ENCODE results near the gene INPP5K.
A peak's percentile ranks its signal among the peaks of the same experiment; 100 is the strongest.

Gene INPP5K

DNA sequence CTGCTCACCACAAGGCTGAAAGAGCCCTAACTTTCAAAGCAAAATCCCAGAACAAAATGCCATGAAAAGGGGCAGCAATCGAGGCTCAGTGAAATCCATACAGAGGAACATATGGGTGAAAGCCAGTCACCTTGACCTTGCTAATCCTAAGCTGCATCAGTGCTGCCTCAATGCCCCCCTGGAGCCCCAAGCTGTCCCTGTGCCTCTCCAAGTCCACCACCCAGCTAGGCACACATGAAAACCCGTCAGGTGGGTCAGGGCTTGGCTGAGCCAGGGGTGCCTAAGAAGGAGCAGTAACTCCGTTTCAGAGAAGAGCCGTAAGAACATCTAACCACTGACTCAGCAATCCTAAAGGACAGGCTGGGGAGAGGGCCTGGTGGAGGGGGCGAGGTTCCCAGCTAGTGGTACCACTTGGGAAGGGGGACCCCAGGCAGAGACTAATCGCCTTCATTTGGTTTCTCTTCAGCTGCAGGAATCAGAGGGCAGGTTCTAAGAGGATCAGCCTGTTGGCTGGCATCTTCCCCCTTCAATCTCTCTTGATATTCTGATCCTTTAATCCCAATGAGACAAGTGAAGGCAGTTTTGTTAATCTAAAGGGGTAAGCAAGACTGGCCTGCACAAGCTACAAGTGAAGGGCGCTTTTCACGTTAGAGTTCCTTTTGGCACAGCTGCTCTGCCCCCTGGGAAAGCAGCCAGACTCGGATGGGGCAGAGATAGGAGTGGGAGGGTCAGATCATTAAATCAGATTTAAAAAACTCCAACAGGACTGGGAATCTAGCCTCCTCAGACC lies 38.5 kb upstream of the INPP5K start:
- Histone ChIP-seq H3K79me2 (ENCODE audit: control insufficient read depth, insufficient read depth, low read length, poor library complexity) (peaks cover 5% of the 10 kb centered on the region), H3K36me3 (ENCODE audit: control insufficient read depth in 1 of 2, insufficient read depth in 2 of 2, low read length in 2 of 2) (peaks cover 34 to 41% of the 10 kb centered on the region in 2 experiments), H3K18ac (ENCODE audit: low read length) (peak overlapping the region; percentile 26), H2BK5ac (ENCODE audit: low read depth, low read length, poor library complexity) (no peak overlapping the region), H3K79me1 (ENCODE audit: low read length) (peaks cover 2% of the 10 kb centered on the region), H3K23ac (ENCODE audit: low read length) (no peak overlapping the region), H4K8ac (ENCODE audit: low read depth, low read length) (no peak overlapping the region), H2AFZ (ENCODE audit: insufficient read depth, low read length, poor library complexity) (no peak overlapping the region), H2BK12ac (ENCODE audit: low read length) (no peak overlapping the region), H3K9me3 (ENCODE audit: insufficient read depth, low read depth, low read length) (no peaks in the 10 kb centered on the region), H4K91ac (ENCODE audit: low read depth, low read length) (no peak overlapping the region), H3K27me3 (ENCODE audit: insufficient read depth, low read length) (no peaks in the 10 kb centered on the region), H4K12ac (ENCODE audit: low read depth, low read length) (no peak overlapping the region), H2AK5ac (ENCODE audit: low read length) (no peak overlapping the region), H3K27ac (ENCODE audit: low read depth, low read length) (peak overlapping the region; percentile 25), H3K9ac (ENCODE audit: low read length) (peak overlapping the region; percentile 11), H3K14ac (ENCODE audit: low read length) (no peak overlapping the region), H2BK120ac (ENCODE audit: insufficient read depth, low read length, poor library complexity) (no peak overlapping the region), H3K4me2 (ENCODE audit: low read length) (peak overlapping the region; percentile 14), H3K4ac (ENCODE audit: low read depth, low read length) (no peak overlapping the region), H3K4me3 (ENCODE audit: low read depth, low read length) (no peak overlapping the region), H3K4me1 (ENCODE audit: control insufficient read depth in 1 of 2, insufficient read depth in 2 of 2, low read length in 2 of 2) (peaks cover 21 to 35% of the 10 kb centered on the region in 2 experiments)
- DNase-seq: no peak
- no CpG with 5 or more reads among the region's 9 CpGs for WGBS (ENCODE audit: extremely low coverage, insufficient coverage, insufficient read length)

DNA sequence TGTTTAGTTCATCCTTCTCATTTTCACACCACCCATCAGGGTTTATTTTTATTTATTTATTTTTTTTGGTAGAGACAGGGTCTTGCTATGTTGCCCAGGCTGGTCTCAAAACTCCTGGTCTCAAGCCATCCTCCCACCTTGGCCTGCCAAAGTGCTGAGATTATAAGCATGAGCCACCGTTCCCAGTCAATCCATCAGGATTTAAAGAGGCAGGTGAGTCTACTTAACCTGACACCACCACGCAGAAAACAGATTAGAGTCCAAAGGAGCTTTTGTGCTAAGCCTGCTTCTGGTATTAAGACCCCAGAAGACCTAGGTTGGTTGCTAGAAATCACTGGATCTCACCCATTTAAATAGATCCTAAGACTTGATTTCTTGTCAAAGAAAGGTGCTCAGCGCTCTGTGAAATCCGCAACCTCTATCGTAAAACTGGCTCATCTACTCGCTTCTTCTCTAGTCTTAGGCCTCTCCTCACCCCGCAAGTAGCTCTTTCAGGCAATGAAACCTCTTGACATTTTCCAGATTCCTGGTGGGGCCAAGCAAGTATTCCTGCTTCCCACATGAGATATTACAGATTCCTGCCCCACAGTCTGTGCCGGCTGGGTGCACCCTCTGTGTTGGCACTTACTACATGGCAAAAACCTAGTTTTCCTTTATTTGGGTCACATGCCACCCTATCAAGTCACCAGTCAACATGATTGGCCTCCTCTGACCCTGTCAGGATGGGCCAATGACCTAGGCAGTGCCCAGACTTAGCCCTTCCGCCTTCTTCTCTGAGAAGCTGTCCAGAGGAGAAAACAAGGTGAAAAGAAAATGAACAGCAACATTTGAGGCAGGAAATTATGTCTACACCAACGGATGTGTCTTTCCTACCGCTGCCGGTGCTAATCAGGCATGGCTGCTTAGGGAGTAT lies 37.2 kb upstream of the INPP5K start:
- H4K12ac ChIP-seq (ENCODE audit: low read depth, low read length): no peak overlapping the region
- no peak overlapping the region for H4K91ac ChIP-seq (ENCODE audit: low read depth, low read length)

DNA sequence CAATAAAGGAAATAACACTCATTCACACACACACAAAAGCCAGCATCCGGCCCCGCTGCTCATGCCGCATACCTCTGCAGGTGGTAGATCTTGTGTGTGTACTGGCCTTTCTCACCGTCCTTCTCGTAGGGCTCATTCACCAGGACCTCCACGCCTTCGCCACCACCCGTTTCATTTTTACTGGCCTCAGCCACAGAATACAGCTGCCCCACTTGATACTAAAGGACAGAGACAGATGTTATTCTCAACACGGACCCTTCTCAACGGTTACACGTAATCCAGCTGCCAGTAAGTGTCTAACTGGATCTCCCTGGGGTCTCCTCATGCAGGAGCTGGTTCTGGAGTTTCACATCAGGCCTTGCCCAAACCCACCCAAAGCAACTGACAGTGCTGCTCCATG lies 36.5 kb upstream of the INPP5K start:
- Histone ChIP-seq H3K23ac (ENCODE audit: low read length) (no peak overlapping the region), H3K4ac (ENCODE audit: low read depth, low read length) (peak overlapping the region; percentile 56), H3K27me3 (ENCODE audit: insufficient read depth, low read length) (no peaks in the 10 kb centered on the region), H4K8ac (ENCODE audit: low read depth, low read length) (no peak overlapping the region), H3K4me2 (ENCODE audit: low read length) (no peak overlapping the region), H4K12ac (ENCODE audit: low read depth, low read length) (no peak overlapping the region), H3K27ac (ENCODE audit: low read depth, low read length) (no peak overlapping the region), H2BK120ac (ENCODE audit: insufficient read depth, low read length, poor library complexity) (no peak overlapping the region), H2AK5ac (ENCODE audit: low read length) (no peak overlapping the region), H2BK5ac (ENCODE audit: low read depth, low read length, poor library complexity) (no peak overlapping the region), H3K79me2 (ENCODE audit: control insufficient read depth, insufficient read depth, low read length, poor library complexity) (peaks cover 1% of the 10 kb centered on the region), H3K9ac (ENCODE audit: low read length) (no peak overlapping the region), H3K4me1 (ENCODE audit: control insufficient read depth in 1 of 2, insufficient read depth in 2 of 2, low read length in 2 of 2) (peaks cover 17 to 25% of the 10 kb centered on the region in 2 experiments), H3K36me3 (ENCODE audit: control insufficient read depth in 1 of 2, insufficient read depth in 2 of 2, low read length in 2 of 2) (peaks cover 50 to 57% of the 10 kb centered on the region in 2 experiments), H3K18ac (ENCODE audit: low read length) (no peak overlapping the region), H3K4me3 (ENCODE audit: low read depth, low read length) (no peak overlapping the region), H3K9me3 (ENCODE audit: insufficient read depth, low read depth, low read length) (no peaks in the 10 kb centered on the region), H4K91ac (ENCODE audit: low read depth, low read length) (no peak overlapping the region), H3K79me1 (ENCODE audit: low read length) (peaks cover 2% of the 10 kb centered on the region), H3K14ac (ENCODE audit: low read length) (no peak overlapping the region), H2BK12ac (ENCODE audit: low read length) (no peak overlapping the region), H2AFZ (ENCODE audit: insufficient read depth, low read length, poor library complexity) (no peak overlapping the region)
- WGBS (ENCODE audit: extremely low coverage, insufficient coverage, insufficient read length): no CpG with 5 or more reads among the region's 11 CpGs
- no peak for DNase-seq

More for the DNA sequence above, 37.2 kb upstream of the INPP5K start:
- Histone ChIP-seq H2BK5ac (ENCODE audit: low read depth, low read length, poor library complexity) (no peak overlapping the region), H2AK5ac (ENCODE audit: low read length) (no peak overlapping the region), H3K9ac (ENCODE audit: low read length) (no peak overlapping the region), H3K27ac (ENCODE audit: low read depth, low read length) (peak overlapping the region; percentile 50), H2BK120ac (ENCODE audit: insufficient read depth, low read length, poor library complexity) (no peak overlapping the region), H3K4ac (ENCODE audit: low read depth, low read length) (no peak overlapping the region), H2BK12ac (ENCODE audit: low read length) (no peak overlapping the region), H3K27me3 (ENCODE audit: insufficient read depth, low read length) (no peaks in the 10 kb centered on the region), H3K79me2 (ENCODE audit: control insufficient read depth, insufficient read depth, low read length, poor library complexity) (peaks cover 1% of the 10 kb centered on the region), H2AFZ (ENCODE audit: insufficient read depth, low read length, poor library complexity) (no peak overlapping the region), H3K18ac (ENCODE audit: low read length) (no peak overlapping the region), H3K79me1 (ENCODE audit: low read length) (peaks cover 2% of the 10 kb centered on the region), H3K23ac (ENCODE audit: low read length) (no peak overlapping the region), H3K4me3 (ENCODE audit: low read depth, low read length) (no peak overlapping the region), H3K14ac (ENCODE audit: low read length) (no peak overlapping the region), H4K8ac (ENCODE audit: low read depth, low read length) (no peak overlapping the region), H3K36me3 (ENCODE audit: control insufficient read depth in 1 of 2, insufficient read depth in 2 of 2, low read length in 2 of 2) (peaks cover 43 to 51% of the 10 kb centered on the region in 2 experiments), H3K4me1 (ENCODE audit: control insufficient read depth in 1 of 2, insufficient read depth in 2 of 2, low read length in 2 of 2) (peaks cover 17 to 25% of the 10 kb centered on the region in 2 experiments), H3K9me3 (ENCODE audit: insufficient read depth, low read depth, low read length) (no peaks in the 10 kb centered on the region), H3K4me2 (ENCODE audit: low read length) (peak overlapping the region; percentile 44)
- DNase-seq: peak in 1 of 2 donors; percentile 44
- no CpG with 5 or more reads among the region's 12 CpGs for WGBS (ENCODE audit: extremely low coverage, insufficient coverage, insufficient read length)

DNA sequence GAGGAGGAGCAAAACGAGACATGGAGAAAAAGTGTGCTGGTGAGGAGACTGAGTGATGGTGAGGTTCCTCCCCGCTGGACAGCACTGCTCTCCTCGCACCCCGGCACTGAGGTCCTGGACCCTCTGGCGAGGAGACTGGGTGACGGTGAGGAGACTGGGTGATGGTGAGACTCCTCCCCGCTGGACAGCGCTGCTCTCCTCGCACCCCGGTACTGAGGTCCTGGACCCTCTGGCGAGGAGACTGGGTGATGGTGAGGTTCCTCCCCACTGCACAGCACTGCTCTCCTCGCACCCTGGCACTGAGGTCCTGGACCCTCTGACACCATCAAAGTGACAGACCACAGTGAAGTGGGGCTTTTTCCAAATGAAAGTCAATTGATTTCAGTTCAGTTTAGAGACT lies 35.3 kb upstream of the INPP5K start:
- Histone ChIP-seq H3K27me3 (ENCODE audit: insufficient read depth, low read length) (no peaks in the 10 kb centered on the region), H3K9ac (ENCODE audit: low read length) (no peak overlapping the region), H3K14ac (ENCODE audit: low read length) (no peak overlapping the region), H3K4me1 (ENCODE audit: control insufficient read depth in 1 of 2, insufficient read depth in 2 of 2, low read length in 2 of 2) (peaks cover 11 to 19% of the 10 kb centered on the region in 2 experiments), H3K79me1 (ENCODE audit: low read length) (peaks cover 2% of the 10 kb centered on the region), H2BK5ac (ENCODE audit: low read depth, low read length, poor library complexity) (no peak overlapping the region), H3K79me2 (ENCODE audit: control insufficient read depth, insufficient read depth, low read length, poor library complexity) (peaks cover 1% of the 10 kb centered on the region), H2BK12ac (ENCODE audit: low read length) (no peak overlapping the region), H3K4me3 (ENCODE audit: low read depth, low read length) (no peak overlapping the region), H4K8ac (ENCODE audit: low read depth, low read length) (no peak overlapping the region), H3K4me2 (ENCODE audit: low read length) (no peak overlapping the region), H3K18ac (ENCODE audit: low read length) (no peak overlapping the region), H3K27ac (ENCODE audit: low read depth, low read length) (no peak overlapping the region), H3K36me3 (ENCODE audit: control insufficient read depth in 1 of 2, insufficient read depth in 2 of 2, low read length in 2 of 2) (peaks cover 53 to 58% of the 10 kb centered on the region in 2 experiments), H3K23ac (ENCODE audit: low read length) (no peak overlapping the region), H2AK5ac (ENCODE audit: low read length) (no peak overlapping the region), H3K9me3 (ENCODE audit: insufficient read depth, low read depth, low read length) (no peaks in the 10 kb centered on the region), H2AFZ (ENCODE audit: insufficient read depth, low read length, poor library complexity) (no peak overlapping the region), H4K12ac (ENCODE audit: low read depth, low read length) (no peak overlapping the region), H4K91ac (ENCODE audit: low read depth, low read length) (no peak overlapping the region), H3K4ac (ENCODE audit: low read depth, low read length) (no peak overlapping the region), H2BK120ac (ENCODE audit: insufficient read depth, low read length, poor library complexity) (no peak overlapping the region)
- WGBS (ENCODE audit: extremely low coverage, insufficient coverage, insufficient read length): no CpG with 5 or more reads among the region's 12 CpGs
- no peak for DNase-seq

Measured in trophoblast cell (in vitro differentiated cells and primary cell).